IMR-90 (cell line): ENCODE results near the gene TMED10. TPM values are rescaled to one million over a fixed set of nuclear protein-coding genes. Genes with fewer than 3 reads are reported as not detected.

Experiments
- ATAC-seq: fragments of 200-7000 bp; cut with Tn5 transposase; 2 replicates; pipeline ENCODE4 v1.9.1; 2020; ENCODE audit warnings: low read depth, mild to moderate bottlenecking, moderate library complexity
- BruUV-seq: library from RNA; stranded (reverse); fragments of 400-500 nt; replicated peaks from 2 replicates; lab custom pipeline; 2021; lab: Mats Ljungman, UMichigan
- CTCF ChIA-PET: fragments of 300-600 bp; formaldehyde crosslinking; extraction: SDS; loops from one replicate; lab custom pipeline; 2021; ENCODE audit warnings: antibody characterized with exemption; lab: Yijun Ruan, JAX
- POLR2A ChIA-PET: fragments of 300-600 bp; sonication (Branson Sonifier 250); formaldehyde crosslinking; loops from one replicate; lab custom pipeline; 2022; ENCODE audit warnings: antibody characterized with exemption; ENCODE audit not compliant: unreplicated experiment; lab: Charles Lee
- DNase-seq: peaks from one replicate; pipeline ENCODE4 v3.0.0; 2013
- H2AFZ ChIP-seq: replicated peaks from 2 replicates; pipeline ENCODE3; 2013; ENCODE audit warnings: low read length, mild to moderate bottlenecking; ENCODE audit not compliant: poor library complexity
- H2AK5ac ChIP-seq: 2 replicates; pipeline ENCODE4 v1.6.1; 2013; ENCODE audit warnings: low read depth, low read length, inconsistent platforms
- H2AK9ac ChIP-seq: replicated peaks from 2 replicates; pipeline ENCODE3; 2013; ENCODE audit warnings: mild to moderate bottlenecking, low read depth, low read length, moderate library complexity; ENCODE audit not compliant: poor library complexity
- H2BK120ac ChIP-seq: 2 replicates; pipeline ENCODE4 v1.6.1; 2013; ENCODE audit warnings: low read depth, low read length, inconsistent platforms
- H2BK15ac ChIP-seq: 3 replicates; pipeline ENCODE4 v1.6.1; 2013; ENCODE audit warnings: low read depth, low read length, inconsistent platforms
- H2BK20ac ChIP-seq: 2 replicates; pipeline ENCODE4 v1.6.1; 2013; ENCODE audit warnings: low read depth, mild to moderate bottlenecking, inconsistent platforms, low read length, moderate library complexity
- H2BK5ac ChIP-seq: 2 replicates; pipeline ENCODE4 v1.6.1; 2013; ENCODE audit warnings: mild to moderate bottlenecking, low read depth, low read length, inconsistent platforms; ENCODE audit not compliant: poor library complexity, severe bottlenecking
- H3K14ac ChIP-seq: replicated peaks from 2 replicates; pipeline ENCODE4 v1.6.1; 2013; ENCODE audit warnings: low read depth, low read length, inconsistent platforms
- H3K18ac ChIP-seq: 2 replicates; pipeline ENCODE4 v1.6.1; 2013; ENCODE audit warnings: low read depth, low read length, control low read depth
- H3K23ac ChIP-seq: 2 replicates; pipeline ENCODE4 v1.6.1; 2013; ENCODE audit warnings: low read depth, low read length, inconsistent platforms
- H3K27ac ChIP-seq: 2 replicates; pipeline ENCODE4 v1.5.1; 2013; ENCODE audit warnings: mild to moderate bottlenecking, control low read depth, low read length; ENCODE audit not compliant: insufficient read depth
- H3K27me3 ChIP-seq: 2 replicates; pipeline ENCODE4 v1.6.1; 2013; ENCODE audit warnings: low read length; ENCODE audit not compliant: control insufficient read depth, insufficient read depth
- H3K36me3 ChIP-seq: 2 replicates; pipeline ENCODE4 v1.6.1; 2013; ENCODE audit warnings: low read length, mixed read lengths; ENCODE audit not compliant: control insufficient read depth, insufficient read depth
- H3K4ac ChIP-seq: 2 replicates; pipeline ENCODE4 v1.6.1; 2013; ENCODE audit warnings: low read depth, low read length, inconsistent platforms
- H3K4me1 ChIP-seq: 2 replicates; pipeline ENCODE4 v1.6.1; 2013; ENCODE audit warnings: low read length, mixed read lengths; ENCODE audit not compliant: control insufficient read depth, insufficient read depth
- H3K4me2 ChIP-seq: 2 replicates; pipeline ENCODE4 v1.6.1; 2013; ENCODE audit warnings: low read depth, mild to moderate bottlenecking, control low read depth, low read length, moderate library complexity
- H3K4me3 ChIP-seq: 2 replicates; pipeline ENCODE4 v1.5.1; 2013; ENCODE audit warnings: low read depth, mild to moderate bottlenecking, control low read depth, low read length, moderate library complexity; ENCODE audit not compliant: insufficient read depth
- H3K56ac ChIP-seq: 2 replicates; pipeline ENCODE4 v1.6.1; 2013; ENCODE audit warnings: low read length, inconsistent platforms; ENCODE audit not compliant: insufficient read depth; ENCODE audit errors: extremely low read depth
- H3K79me1 ChIP-seq, 2 experiments: 2 replicates each; pipeline ENCODE4 v1.6.1; 2013; ENCODE audit warnings: low read length in 2 of 2, inconsistent platforms in 1 of 2, low read depth in 1 of 2
- H3K9ac ChIP-seq: 2 replicates; pipeline ENCODE4 v1.6.1; 2013; ENCODE audit warnings: low read depth, low read length, control low read depth
- H3K9me1 ChIP-seq: 2 replicates; pipeline ENCODE4 v1.6.1; 2013; ENCODE audit warnings: low read length, inconsistent platforms; ENCODE audit not compliant: insufficient read depth
- H3K9me3 ChIP-seq: 2 replicates; pipeline ENCODE4 v1.6.1; 2013; ENCODE audit warnings: low read length; ENCODE audit not compliant: control insufficient read depth, insufficient read depth
- H4K20me1 ChIP-seq: 2 replicates; pipeline ENCODE4 v1.6.1; 2013; ENCODE audit warnings: low read length, inconsistent platforms; ENCODE audit not compliant: insufficient read depth
- H4K5ac ChIP-seq: 2 replicates; pipeline ENCODE4 v1.6.1; 2013; ENCODE audit warnings: mild to moderate bottlenecking, low read depth, low read length, control low read depth
- H4K8ac ChIP-seq, 2 experiments: 2 replicates each; pipeline ENCODE4 v1.6.1; 2013; ENCODE audit warnings: low read depth in 2 of 2, low read length in 2 of 2, control low read depth in 1 of 2, inconsistent platforms in 1 of 2
- H4K91ac ChIP-seq: 2 replicates; pipeline ENCODE4 v1.6.1; 2013; ENCODE audit warnings: low read depth, low read length, inconsistent platforms; ENCODE audit not compliant: insufficient read depth
- BHLHE40 ChIP-seq: fragments of 150-350 bp; IDR thresholded peaks from 2 replicates; pipeline ENCODE4 v1.6.1; 2016; ENCODE audit warnings: mild to moderate bottlenecking, low read depth, low read length
- CEBPB ChIP-seq: IDR thresholded peaks from 2 replicates; pipeline ENCODE4 v1.6.1; 2012; ENCODE audit warnings: low read depth, low read length, improper control_type of control experiment
- CHD1 ChIP-seq: IDR thresholded peaks from 2 replicates; pipeline ENCODE4 v1.6.1; 2012; ENCODE audit warnings: low read depth, low read length, improper control_type of control experiment
- FOS ChIP-seq: fragments of 150-350 bp; IDR thresholded peaks from 2 replicates; pipeline ENCODE4 v1.6.1; 2016; ENCODE audit warnings: low read depth, low read length
- MAFK ChIP-seq: IDR thresholded peaks from 2 replicates; pipeline ENCODE4 v1.6.1; 2012; ENCODE audit warnings: low read depth, low read length, improper control_type of control experiment
- MAZ ChIP-seq: IDR thresholded peaks from 2 replicates; pipeline ENCODE4 v1.6.1; 2012; ENCODE audit warnings: low read depth, mild to moderate bottlenecking, low read length, improper control_type of control experiment, moderate library complexity, borderline replicate concordance
- MXI1 ChIP-seq: IDR thresholded peaks from 2 replicates; pipeline ENCODE4 v1.6.1; 2012; ENCODE audit warnings: low read depth, mild to moderate bottlenecking, low read length, moderate library complexity, borderline replicate concordance
- NFE2L2 ChIP-seq: fragments of 150-350 bp; IDR thresholded peaks from 2 replicates; pipeline ENCODE4 v1.6.1; 2016; ENCODE audit warnings: low read depth, mild to moderate bottlenecking, low read length
- POLR2A ChIP-seq: IDR thresholded peaks from 2 replicates; pipeline ENCODE4 v1.6.1; 2012; ENCODE audit warnings: mild to moderate bottlenecking, low read depth, low read length
- RAD21 ChIP-seq: IDR thresholded peaks from 2 replicates; pipeline ENCODE4 v1.6.1; 2012; ENCODE audit warnings: low read length, improper control_type of control experiment
- RCOR1 ChIP-seq: IDR thresholded peaks from 2 replicates; pipeline ENCODE4 v1.6.1; 2012; ENCODE audit warnings: mild to moderate bottlenecking, low read length, improper control_type of control experiment; ENCODE audit not compliant: insufficient replicate concordance
- RFX5 ChIP-seq: IDR thresholded peaks from 2 replicates; pipeline ENCODE4 v1.8.0; 2012; ENCODE audit warnings: low read depth, mild to moderate bottlenecking, low read length, moderate library complexity
- SMC3 ChIP-seq: fragments of 150-350 bp; IDR thresholded peaks from 2 replicates; pipeline ENCODE4 v1.6.1; 2016; ENCODE audit warnings: low read depth, mild to moderate bottlenecking, antibody characterized with exemption, low read length, moderate library complexity
- WGBS, 2 experiments: methylation state at CpG; one replicate each; pipeline versions ENCODE4 v1.1.5 to v1.1.7; 2013; ENCODE audit warnings: missing lambda C conversion rate in 2 of 2; ENCODE audit not compliant: insufficient read length in 1 of 2; ENCODE audit errors: extremely low coverage in 2 of 2; 5-methylcytosine and 5-hydroxymethylcytosine counted together
- dilution Hi-C: fragments of 300-500 bp; cut with HindIII; formaldehyde crosslinking; loops from one replicate; pipeline ENCODE4 v1.14.3; 2018; ENCODE audit warnings: low sequenced_read_pairs; ENCODE audit not compliant: unreplicated experiment
- in situ Hi-C: fragments of 300-500 bp; cut with MboI; formaldehyde crosslinking; loops from 3 replicates; pipeline ENCODE4 v1.14.3; 2019; ENCODE audit warnings: low sequenced_read_pairs, inconsistent platforms, mixed read lengths
- intact Hi-C: fragments of 100-400 bp; cut with micrococcal nuclease; formaldehyde crosslinking; loops from 2 replicates; pipeline ENCODE4 v1.10.0; 2022
- polyA plus RNA-seq, 3 experiments: library from polyadenylated mRNA; depleted of rRNA; stranded (reverse); fragments of >200 nt; gene quantifications; 2 replicates each; pipeline ENCODE4 v1.2.3, GENCODE V29; 2012; ENCODE audit warnings: low replicate concordance in 1 of 3
- total RNA-seq: library from RNA; depleted of rRNA; stranded (reverse); fragments of >200 nt; gene quantifications from 2 replicates; pipeline ENCODE4 v1.2.3, GENCODE V29; 2012
- TF ChIP-seq, protein P1 (sequence below): conservative IDR thresholded peaks from 2 replicates; pipeline ENCODE4 v1.5.1; 2012; ENCODE audit warnings: mild to moderate bottlenecking, low read depth, low read length, improper control_type of control experiment
- TF ChIP-seq, protein P2 (sequence below): fragments of 150-350 bp; IDR thresholded peaks from 2 replicates; pipeline ENCODE4 v1.6.1; 2017; ENCODE audit warnings: mild to moderate bottlenecking, antibody characterized with exemption, low read length, low read depth
- TF ChIP-seq, protein P3 (sequence below): fragments of 150-350 bp; IDR thresholded peaks from 2 replicates; pipeline ENCODE4 v1.6.1; 2016; ENCODE audit warnings: low read depth, mild to moderate bottlenecking, low read length, moderate library complexity, borderline replicate concordance

The TMED10 gene
- total and polyA plus RNA-seq, 2 of the 4 experiments (the other 2 are of a cell fraction): 254 to 441 TPM

DNA sequence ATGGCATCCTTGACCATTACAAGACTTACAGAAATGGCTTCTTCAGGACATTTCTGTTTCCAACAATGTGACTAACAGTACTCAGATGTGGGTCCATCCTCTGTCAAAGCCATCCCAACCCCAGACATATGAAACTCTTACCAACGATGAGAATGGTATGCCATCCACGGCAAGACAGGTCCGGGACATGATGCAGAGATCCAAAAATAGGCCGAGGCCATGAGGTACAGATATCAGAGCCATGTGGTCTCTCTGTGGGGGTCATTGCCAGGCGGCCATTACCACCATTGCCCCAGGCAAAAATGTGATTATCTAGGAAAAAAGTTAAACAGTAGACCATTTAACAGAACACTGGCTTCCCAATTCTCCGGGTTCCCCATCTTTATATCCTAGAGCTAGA is 79.5 kb downstream of the TMED10 start:
- Histone ChIP-seq H3K4me3 (no peak overlapping the region), H4K91ac (no peak overlapping the region), H2BK20ac (no peak overlapping the region), H4K8ac (no peak overlapping the region), H3K4me2 (no peak overlapping the region), H3K9me1 (no peaks in the 10 kb centered on the region), H3K4ac (no peak overlapping the region), H3K79me1 (peaks cover 0 to 3% of the 10 kb centered on the region in 2 experiments; a peak in 2 of 4 replicates), H3K36me3 (peaks cover 30% of the 10 kb centered on the region), H3K18ac (no peak overlapping the region), H3K4me1 (no peaks in the 10 kb centered on the region), H4K20me1 (no peaks in the 10 kb centered on the region), H3K9me3 (no peaks in the 10 kb centered on the region), H2AK5ac (no peak overlapping the region), H2BK120ac (no peak overlapping the region), H4K5ac (no peak overlapping the region), H3K27ac (no peak overlapping the region), H2BK15ac (no peak overlapping the region), H2AFZ (no peak overlapping the region), H2BK5ac (no peak overlapping the region), H3K14ac (no peak overlapping the region), H3K9ac (no peak overlapping the region), H3K56ac (no peak overlapping the region), H2AK9ac (no peak overlapping the region), H3K23ac (no peak overlapping the region), H3K27me3 (no peaks in the 10 kb centered on the region)
- WGBS, 2 experiments: 80% methylated on average over 1 of the region's 6 CpGs; no CpG with 5 or more reads in 1 of the 2 experiments
- in situ Hi-C loops (no loop called here), dilution Hi-C loops (no loop called here), intact Hi-C loops (no loop called here)
- DNase-seq (no peak), ATAC-seq (no peak)
- TF ChIP-seq SMC3 (no peak), MAFK (no peak), CHD1 (no peak), RFX5 (no peak), NFE2L2 (no peak), BHLHE40 (no peak), RAD21 (no peak), MAZ (no peak), POLR2A (no peak), RCOR1 (no peak), FOS (no peak), CEBPB (no peak), MXI1 (no peak)
- TF ChIP-seq, protein P1, sequence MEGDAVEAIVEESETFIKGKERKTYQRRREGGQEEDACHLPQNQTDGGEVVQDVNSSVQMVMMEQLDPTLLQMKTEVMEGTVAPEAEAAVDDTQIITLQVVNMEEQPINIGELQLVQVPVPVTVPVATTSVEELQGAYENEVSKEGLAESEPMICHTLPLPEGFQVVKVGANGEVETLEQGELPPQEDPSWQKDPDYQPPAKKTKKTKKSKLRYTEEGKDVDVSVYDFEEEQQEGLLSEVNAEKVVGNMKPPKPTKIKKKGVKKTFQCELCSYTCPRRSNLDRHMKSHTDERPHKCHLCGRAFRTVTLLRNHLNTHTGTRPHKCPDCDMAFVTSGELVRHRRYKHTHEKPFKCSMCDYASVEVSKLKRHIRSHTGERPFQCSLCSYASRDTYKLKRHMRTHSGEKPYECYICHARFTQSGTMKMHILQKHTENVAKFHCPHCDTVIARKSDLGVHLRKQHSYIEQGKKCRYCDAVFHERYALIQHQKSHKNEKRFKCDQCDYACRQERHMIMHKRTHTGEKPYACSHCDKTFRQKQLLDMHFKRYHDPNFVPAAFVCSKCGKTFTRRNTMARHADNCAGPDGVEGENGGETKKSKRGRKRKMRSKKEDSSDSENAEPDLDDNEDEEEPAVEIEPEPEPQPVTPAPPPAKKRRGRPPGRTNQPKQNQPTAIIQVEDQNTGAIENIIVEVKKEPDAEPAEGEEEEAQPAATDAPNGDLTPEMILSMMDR: no peak
- TF ChIP-seq, protein P2, sequence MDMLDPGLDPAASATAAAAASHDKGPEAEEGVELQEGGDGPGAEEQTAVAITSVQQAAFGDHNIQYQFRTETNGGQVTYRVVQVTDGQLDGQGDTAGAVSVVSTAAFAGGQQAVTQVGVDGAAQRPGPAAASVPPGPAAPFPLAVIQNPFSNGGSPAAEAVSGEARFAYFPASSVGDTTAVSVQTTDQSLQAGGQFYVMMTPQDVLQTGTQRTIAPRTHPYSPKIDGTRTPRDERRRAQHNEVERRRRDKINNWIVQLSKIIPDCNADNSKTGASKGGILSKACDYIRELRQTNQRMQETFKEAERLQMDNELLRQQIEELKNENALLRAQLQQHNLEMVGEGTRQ: no peak
- TF ChIP-seq, protein P3, sequence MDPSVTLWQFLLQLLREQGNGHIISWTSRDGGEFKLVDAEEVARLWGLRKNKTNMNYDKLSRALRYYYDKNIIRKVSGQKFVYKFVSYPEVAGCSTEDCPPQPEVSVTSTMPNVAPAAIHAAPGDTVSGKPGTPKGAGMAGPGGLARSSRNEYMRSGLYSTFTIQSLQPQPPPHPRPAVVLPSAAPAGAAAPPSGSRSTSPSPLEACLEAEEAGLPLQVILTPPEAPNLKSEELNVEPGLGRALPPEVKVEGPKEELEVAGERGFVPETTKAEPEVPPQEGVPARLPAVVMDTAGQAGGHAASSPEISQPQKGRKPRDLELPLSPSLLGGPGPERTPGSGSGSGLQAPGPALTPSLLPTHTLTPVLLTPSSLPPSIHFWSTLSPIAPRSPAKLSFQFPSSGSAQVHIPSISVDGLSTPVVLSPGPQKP: no peak
- ChIA-PET CTCF (interaction anchor here (0.6 kb wide), 1 partner anchor 85 kb away, joined by 3 read pairs; no protein-coding TSS in a partner anchor), POLR2A (interaction anchor here (0.6 to 0.7 kb wide), 2 partner anchors 89 to 149 kb away, joined by 3 to 5 read pairs; no protein-coding TSS in a partner anchor)
- BruUV-seq: no TSS peak
